ENCODE results near the gene HMCN2. TPM values are rescaled to one million over a fixed set of nuclear protein-coding genes. Genes with fewer than 3 reads are reported as not detected.

Gene HMCN2
- total and polyA plus RNA-seq, 4 donors, result 0.24 to 1.8 (median 0.29) TPM

DNA sequence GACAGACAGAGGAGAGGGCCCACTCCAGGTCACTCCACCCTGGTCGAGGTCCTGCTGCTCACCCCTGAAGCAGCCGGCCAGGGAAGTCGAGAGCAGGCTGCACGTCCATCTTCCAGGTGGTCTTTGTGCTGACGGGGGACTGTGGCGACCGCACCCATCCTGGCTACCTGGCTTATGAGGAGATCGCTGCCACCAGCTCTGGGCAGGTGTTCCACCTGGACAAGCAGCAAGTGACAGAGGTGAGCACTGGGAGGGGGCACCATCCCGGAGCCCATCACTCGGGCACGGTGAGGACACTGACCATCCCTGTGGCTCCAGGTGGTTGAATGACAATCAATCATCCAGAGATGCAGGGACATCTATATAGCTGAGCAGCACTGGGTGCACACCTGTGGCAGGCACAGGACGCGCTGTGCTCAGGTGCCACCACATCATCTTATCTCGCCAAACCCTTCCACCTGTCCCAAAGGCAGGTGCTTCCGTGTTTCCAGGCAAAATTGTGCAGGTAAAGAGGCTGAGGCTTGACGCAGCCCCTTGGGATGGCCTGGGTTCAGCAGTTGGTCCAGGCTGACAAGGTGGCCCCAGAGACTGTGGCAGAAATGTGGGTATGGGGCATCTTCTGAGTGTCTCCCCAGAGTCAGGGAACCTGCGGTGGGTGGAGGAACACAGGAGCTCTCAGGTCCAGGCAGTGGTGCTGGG, 20.7 kb downstream of the HMCN2 start (continued):
- TF ChIP-seq, protein P1, sequence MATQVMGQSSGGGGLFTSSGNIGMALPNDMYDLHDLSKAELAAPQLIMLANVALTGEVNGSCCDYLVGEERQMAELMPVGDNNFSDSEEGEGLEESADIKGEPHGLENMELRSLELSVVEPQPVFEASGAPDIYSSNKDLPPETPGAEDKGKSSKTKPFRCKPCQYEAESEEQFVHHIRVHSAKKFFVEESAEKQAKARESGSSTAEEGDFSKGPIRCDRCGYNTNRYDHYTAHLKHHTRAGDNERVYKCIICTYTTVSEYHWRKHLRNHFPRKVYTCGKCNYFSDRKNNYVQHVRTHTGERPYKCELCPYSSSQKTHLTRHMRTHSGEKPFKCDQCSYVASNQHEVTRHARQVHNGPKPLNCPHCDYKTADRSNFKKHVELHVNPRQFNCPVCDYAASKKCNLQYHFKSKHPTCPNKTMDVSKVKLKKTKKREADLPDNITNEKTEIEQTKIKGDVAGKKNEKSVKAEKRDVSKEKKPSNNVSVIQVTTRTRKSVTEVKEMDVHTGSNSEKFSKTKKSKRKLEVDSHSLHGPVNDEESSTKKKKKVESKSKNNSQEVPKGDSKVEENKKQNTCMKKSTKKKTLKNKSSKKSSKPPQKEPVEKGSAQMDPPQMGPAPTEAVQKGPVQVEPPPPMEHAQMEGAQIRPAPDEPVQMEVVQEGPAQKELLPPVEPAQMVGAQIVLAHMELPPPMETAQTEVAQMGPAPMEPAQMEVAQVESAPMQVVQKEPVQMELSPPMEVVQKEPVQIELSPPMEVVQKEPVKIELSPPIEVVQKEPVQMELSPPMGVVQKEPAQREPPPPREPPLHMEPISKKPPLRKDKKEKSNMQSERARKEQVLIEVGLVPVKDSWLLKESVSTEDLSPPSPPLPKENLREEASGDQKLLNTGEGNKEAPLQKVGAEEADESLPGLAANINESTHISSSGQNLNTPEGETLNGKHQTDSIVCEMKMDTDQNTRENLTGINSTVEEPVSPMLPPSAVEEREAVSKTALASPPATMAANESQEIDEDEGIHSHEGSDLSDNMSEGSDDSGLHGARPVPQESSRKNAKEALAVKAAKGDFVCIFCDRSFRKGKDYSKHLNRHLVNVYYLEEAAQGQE (IDR thresholded peaks at IDR 0.05), result no peak

DNA sequence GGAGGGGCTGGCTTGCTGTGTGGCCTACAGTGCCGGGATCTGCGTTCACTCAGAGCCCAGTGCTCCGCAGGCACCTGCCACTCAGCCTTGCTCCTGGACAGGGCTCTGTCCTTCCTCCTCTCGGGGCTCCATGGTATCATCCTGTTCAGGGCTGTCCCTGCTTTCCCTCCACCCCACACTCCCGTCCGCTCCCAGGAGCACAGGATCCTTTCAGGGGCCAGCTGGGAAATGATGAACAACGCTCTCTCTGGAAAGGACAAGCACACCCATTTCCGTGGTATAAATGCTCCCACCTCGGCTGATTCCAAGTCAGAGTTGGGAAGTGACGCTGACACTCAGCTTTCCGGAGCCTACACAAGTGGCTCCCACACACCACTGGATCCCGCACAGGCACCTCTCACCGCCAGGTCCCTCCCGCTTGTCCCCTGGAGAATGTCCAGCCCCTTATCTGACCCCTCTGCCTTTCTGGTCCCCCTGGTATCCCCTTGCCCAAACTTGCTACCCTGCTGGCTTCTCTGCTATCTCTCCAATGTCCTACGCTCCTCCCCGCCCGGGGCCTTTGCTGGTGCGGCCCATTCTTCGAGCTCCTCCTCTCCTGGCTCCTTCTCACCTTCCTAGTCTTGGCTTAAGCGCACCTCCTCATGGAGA, 21.3 kb downstream of the HMCN2 start:
- no peaks in the 10 kb centered on the region for H3K27me3 ChIP-seq (ENCODE audit: control insufficient read depth in 4 of 4, insufficient read depth in 4 of 4, low read length in 3 of 4)
- H3K27ac ChIP-seq (ENCODE audit: low read depth in 1 of 2, low read length in 2 of 2), result no peak overlapping the region

More for the DNA sequence above, 21.3 kb downstream of the HMCN2 start:
- TF ChIP-seq YY1 (IDR thresholded peaks at IDR 0.05) (no peak), HNF4G (IDR thresholded peaks at IDR 0.05) (no peak), GABPA (IDR thresholded peaks at IDR 0.05 in 1 of 2, conservative IDR thresholded peaks at IDR 0.05 in 1 of 2) (no peak), ZBTB33 (IDR thresholded peaks at IDR 0.05) (no peak), NR2F2 (IDR thresholded peaks at IDR 0.05) (no peak), TAF1 (conservative IDR thresholded peaks at IDR 0.05) (no peak), HNF4A (conservative IDR thresholded peaks at IDR 0.05) (no peak), SP1 (IDR thresholded peaks at IDR 0.05) (no peak), EGR1 (IDR thresholded peaks at IDR 0.05; ENCODE audit: low read depth in 2 of 2) (no peak), FOXA1 (IDR thresholded peaks at IDR 0.05) (no peak), RXRA (IDR thresholded peaks at IDR 0.05) (no peak), RAD21 (IDR thresholded peaks at IDR 0.05) (no peak), ATF3 (IDR thresholded peaks at IDR 0.05) (no peak), JUND (IDR thresholded peaks at IDR 0.05) (no peak), FOXA2 (IDR thresholded peaks at IDR 0.05) (no peak)
- TF ChIP-seq, protein P1 (IDR thresholded peaks at IDR 0.05), result no peak
- TF ChIP-seq, protein P2, sequence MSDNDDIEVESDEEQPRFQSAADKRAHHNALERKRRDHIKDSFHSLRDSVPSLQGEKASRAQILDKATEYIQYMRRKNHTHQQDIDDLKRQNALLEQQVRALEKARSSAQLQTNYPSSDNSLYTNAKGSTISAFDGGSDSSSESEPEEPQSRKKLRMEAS (IDR thresholded peaks at IDR 0.05), result no peak
- TF ChIP-seq, protein P3, sequence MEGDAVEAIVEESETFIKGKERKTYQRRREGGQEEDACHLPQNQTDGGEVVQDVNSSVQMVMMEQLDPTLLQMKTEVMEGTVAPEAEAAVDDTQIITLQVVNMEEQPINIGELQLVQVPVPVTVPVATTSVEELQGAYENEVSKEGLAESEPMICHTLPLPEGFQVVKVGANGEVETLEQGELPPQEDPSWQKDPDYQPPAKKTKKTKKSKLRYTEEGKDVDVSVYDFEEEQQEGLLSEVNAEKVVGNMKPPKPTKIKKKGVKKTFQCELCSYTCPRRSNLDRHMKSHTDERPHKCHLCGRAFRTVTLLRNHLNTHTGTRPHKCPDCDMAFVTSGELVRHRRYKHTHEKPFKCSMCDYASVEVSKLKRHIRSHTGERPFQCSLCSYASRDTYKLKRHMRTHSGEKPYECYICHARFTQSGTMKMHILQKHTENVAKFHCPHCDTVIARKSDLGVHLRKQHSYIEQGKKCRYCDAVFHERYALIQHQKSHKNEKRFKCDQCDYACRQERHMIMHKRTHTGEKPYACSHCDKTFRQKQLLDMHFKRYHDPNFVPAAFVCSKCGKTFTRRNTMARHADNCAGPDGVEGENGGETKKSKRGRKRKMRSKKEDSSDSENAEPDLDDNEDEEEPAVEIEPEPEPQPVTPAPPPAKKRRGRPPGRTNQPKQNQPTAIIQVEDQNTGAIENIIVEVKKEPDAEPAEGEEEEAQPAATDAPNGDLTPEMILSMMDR (IDR thresholded peaks at IDR 0.05; ENCODE audit: low read depth, low read length, missing input control), result no peak
- no peak for DNase-seq (ENCODE audit: low spot score)
- no peaks in the 10 kb centered on the region for H3K9me3 ChIP-seq (ENCODE audit: control insufficient read depth in 4 of 4, low read length in 3 of 4)
- WGBS, result 91% methylated on average over 20 of the region's 20 CpGs
- no peak overlapping the region for H3K9ac ChIP-seq (ENCODE audit: low read depth in 1 of 2, low read length in 2 of 2)
- peaks cover 0 to 8% (median 6%) of the 10 kb centered on the region in 4 donors for H3K4me1 ChIP-seq (ENCODE audit: control insufficient read depth in 4 of 4, insufficient read depth in 4 of 4, low read length in 3 of 4)
- H3K36me3 ChIP-seq (ENCODE audit: control insufficient read depth in 4 of 4, insufficient read depth in 3 of 4, low read depth in 1 of 4, low read length in 3 of 4), result no peaks in the 10 kb centered on the region
- no peak overlapping the region for H3K4me3 ChIP-seq (ENCODE audit: low read depth in 1 of 3, low read length in 3 of 3)

Data from liver (tissue), 9 donors.